ENCODE measurements around the gene GPR18.

GPR18 gene

GRCh38 chr13:99264051-99264450 lies 5.9 kb upstream of the GPR18 start:
- Histone ChIP-seq H2AFZ (ENCODE audit: insufficient read depth, low read length, poor library complexity) (no peak overlapping the region), H3K79me1 (ENCODE audit: low read length) (no peaks in the 10 kb centered on the region), H3K4me3 (ENCODE audit: low read depth, low read length) (no peak overlapping the region), H3K4me1 (ENCODE audit: control insufficient read depth in 1 of 2, insufficient read depth in 2 of 2, low read length in 2 of 2) (no peaks in the 10 kb centered on the region), H2BK12ac (ENCODE audit: low read length) (no peak overlapping the region), H3K27me3 (ENCODE audit: insufficient read depth, low read length) (no peaks in the 10 kb centered on the region), H3K18ac (ENCODE audit: low read length) (no peak overlapping the region), H3K27ac (ENCODE audit: low read depth, low read length) (no peak overlapping the region), H3K23ac (ENCODE audit: low read length) (no peak overlapping the region), H2AK5ac (ENCODE audit: low read length) (no peak overlapping the region), H3K4ac (ENCODE audit: low read depth, low read length) (no peak overlapping the region), H3K4me2 (ENCODE audit: low read length) (no peak overlapping the region), H3K9ac (ENCODE audit: low read length) (no peak overlapping the region), H4K8ac (ENCODE audit: low read depth, low read length) (no peak overlapping the region), H4K91ac (ENCODE audit: low read depth, low read length) (no peak overlapping the region), H3K79me2 (ENCODE audit: control insufficient read depth, insufficient read depth, low read length, poor library complexity) (no peaks in the 10 kb centered on the region), H4K12ac (ENCODE audit: low read depth, low read length) (no peak overlapping the region), H3K14ac (ENCODE audit: low read length) (no peak overlapping the region), H2BK5ac (ENCODE audit: low read depth, low read length, poor library complexity) (no peak overlapping the region), H3K36me3 (ENCODE audit: control insufficient read depth in 1 of 2, insufficient read depth in 2 of 2, low read length in 2 of 2) (peaks cover 3 to 9% of the 10 kb centered on the region in 2 experiments), H3K9me3 (ENCODE audit: insufficient read depth, low read depth, low read length) (no peaks in the 10 kb centered on the region), H2BK120ac (ENCODE audit: insufficient read depth, low read length, poor library complexity) (no peak overlapping the region)
- no CpG with 5 or more reads among the region's 1 CpG for WGBS (ENCODE audit: extremely low coverage, insufficient coverage, insufficient read length)
- no peak for DNase-seq

GRCh38 chr13:99263126-99263785 lies 5.1 kb upstream of the GPR18 start:
- Histone ChIP-seq H4K8ac (ENCODE audit: low read depth, low read length) (no peak overlapping the region), H2AK5ac (ENCODE audit: low read length) (no peak overlapping the region), H2BK12ac (ENCODE audit: low read length) (no peak overlapping the region), H3K23ac (ENCODE audit: low read length) (no peak overlapping the region), H3K36me3 (ENCODE audit: control insufficient read depth in 1 of 2, insufficient read depth in 2 of 2, low read length in 2 of 2) (peaks cover 3 to 9% of the 10 kb centered on the region in 2 experiments), H3K4me1 (ENCODE audit: control insufficient read depth in 1 of 2, insufficient read depth in 2 of 2, low read length in 2 of 2) (no peaks in the 10 kb centered on the region), H3K18ac (ENCODE audit: low read length) (no peak overlapping the region), H2BK120ac (ENCODE audit: insufficient read depth, low read length, poor library complexity) (no peak overlapping the region), H3K79me2 (ENCODE audit: control insufficient read depth, insufficient read depth, low read length, poor library complexity) (no peaks in the 10 kb centered on the region), H3K27me3 (ENCODE audit: insufficient read depth, low read length) (no peaks in the 10 kb centered on the region), H3K14ac (ENCODE audit: low read length) (no peak overlapping the region), H4K91ac (ENCODE audit: low read depth, low read length) (no peak overlapping the region), H3K4me3 (ENCODE audit: low read depth, low read length) (no peak overlapping the region), H3K9me3 (ENCODE audit: insufficient read depth, low read depth, low read length) (no peaks in the 10 kb centered on the region), H3K4me2 (ENCODE audit: low read length) (no peak overlapping the region), H3K4ac (ENCODE audit: low read depth, low read length) (no peak overlapping the region), H2AFZ (ENCODE audit: insufficient read depth, low read length, poor library complexity) (no peak overlapping the region), H2BK5ac (ENCODE audit: low read depth, low read length, poor library complexity) (no peak overlapping the region), H4K12ac (ENCODE audit: low read depth, low read length) (no peak overlapping the region), H3K9ac (ENCODE audit: low read length) (no peak overlapping the region), H3K79me1 (ENCODE audit: low read length) (no peaks in the 10 kb centered on the region), H3K27ac (ENCODE audit: low read depth, low read length) (no peak overlapping the region)
- no CpG with 5 or more reads among the region's 7 CpGs for WGBS (ENCODE audit: extremely low coverage, insufficient coverage, insufficient read length)
- DNase-seq, result no peak

- Histone ChIP-seq H3K79me2 (ENCODE audit: control insufficient read depth, insufficient read depth, low read length, poor library complexity) (no peaks in the 10 kb centered on the region), H4K91ac (ENCODE audit: low read depth, low read length) (no peak overlapping the region), H3K36me3 (ENCODE audit: control insufficient read depth in 1 of 2, insufficient read depth in 2 of 2, low read length in 2 of 2) (peaks cover 3 to 6% of the 10 kb centered on the region in 2 experiments), H3K79me1 (ENCODE audit: low read length) (no peaks in the 10 kb centered on the region), H4K12ac (ENCODE audit: low read depth, low read length) (no peak overlapping the region), H3K9me3 (ENCODE audit: insufficient read depth, low read depth, low read length) (no peaks in the 10 kb centered on the region), H2AK5ac (ENCODE audit: low read length) (no peak overlapping the region), H2AFZ (ENCODE audit: insufficient read depth, low read length, poor library complexity) (no peak overlapping the region), H3K4me3 (ENCODE audit: low read depth, low read length) (no peak overlapping the region), H3K27ac (ENCODE audit: low read depth, low read length) (no peak overlapping the region), H3K18ac (ENCODE audit: low read length) (no peak overlapping the region), H2BK5ac (ENCODE audit: low read depth, low read length, poor library complexity) (no peak overlapping the region), H3K9ac (ENCODE audit: low read length) (no peak overlapping the region), H3K23ac (ENCODE audit: low read length) (no peak overlapping the region), H2BK120ac (ENCODE audit: insufficient read depth, low read length, poor library complexity) (no peak overlapping the region), H3K14ac (ENCODE audit: low read length) (no peak overlapping the region), H3K27me3 (ENCODE audit: insufficient read depth, low read length) (no peaks in the 10 kb centered on the region), H3K4ac (ENCODE audit: low read depth, low read length) (no peak overlapping the region), H2BK12ac (ENCODE audit: low read length) (no peak overlapping the region), H3K4me2 (ENCODE audit: low read length) (no peak overlapping the region), H4K8ac (ENCODE audit: low read depth, low read length) (no peak overlapping the region), H3K4me1 (ENCODE audit: control insufficient read depth in 1 of 2, insufficient read depth in 2 of 2, low read length in 2 of 2) (no peaks in the 10 kb centered on the region)
- DNase-seq, result no peak
- no CpG with 5 or more reads among the region's 1 CpG for WGBS (ENCODE audit: extremely low coverage, insufficient coverage, insufficient read length)
Measured at GRCh38 chr13:99261059-99261458, 2.9 kb upstream of the GPR18 start.

GRCh38 chr13:99260216-99260615 lies 2.0 kb upstream of the GPR18 start:
- DNase-seq, result no peak

More at GRCh38 chr13:99260216-99260615, 2.0 kb upstream of the GPR18 start:
- H2BK120ac ChIP-seq (ENCODE audit: insufficient read depth, low read length, poor library complexity), result no peak overlapping the region
- H3K4me1 ChIP-seq (ENCODE audit: control insufficient read depth in 1 of 2, insufficient read depth in 2 of 2, low read length in 2 of 2), result no peaks in the 10 kb centered on the region
- no peaks in the 10 kb centered on the region for H3K27me3 ChIP-seq (ENCODE audit: insufficient read depth, low read length)
- peaks cover 4 to 8% of the 10 kb centered on the region in 2 experiments for H3K36me3 ChIP-seq (ENCODE audit: control insufficient read depth in 1 of 2, insufficient read depth in 2 of 2, low read length in 2 of 2)
- H4K8ac ChIP-seq (ENCODE audit: low read depth, low read length), result no peak overlapping the region
- H4K91ac ChIP-seq (ENCODE audit: low read depth, low read length), result no peak overlapping the region
- no peak overlapping the region for H3K4me3 ChIP-seq (ENCODE audit: low read depth, low read length)
- no peaks in the 10 kb centered on the region for H3K9me3 ChIP-seq (ENCODE audit: insufficient read depth, low read depth, low read length)
- H3K14ac ChIP-seq (ENCODE audit: low read length), result no peak overlapping the region
- H3K4me2 ChIP-seq (ENCODE audit: low read length), result no peak overlapping the region
- H3K4ac ChIP-seq (ENCODE audit: low read depth, low read length), result no peak overlapping the region
- no peak overlapping the region for H2BK5ac ChIP-seq (ENCODE audit: low read depth, low read length, poor library complexity)
- no peak overlapping the region for H3K23ac ChIP-seq (ENCODE audit: low read length)
- no peak overlapping the region for H3K27ac ChIP-seq (ENCODE audit: low read depth, low read length)
- H3K18ac ChIP-seq (ENCODE audit: low read length), result no peak overlapping the region
- H3K79me1 ChIP-seq (ENCODE audit: low read length), result no peaks in the 10 kb centered on the region
- H2AK5ac ChIP-seq (ENCODE audit: low read length), result no peak overlapping the region
- H2AFZ ChIP-seq (ENCODE audit: insufficient read depth, low read length, poor library complexity), result no peak overlapping the region
- no peak overlapping the region for H3K9ac ChIP-seq (ENCODE audit: low read length)
- no CpG with 5 or more reads among the region's 5 CpGs for WGBS (ENCODE audit: extremely low coverage, insufficient coverage, insufficient read length)
- H2BK12ac ChIP-seq (ENCODE audit: low read length), result no peak overlapping the region
- H3K79me2 ChIP-seq (ENCODE audit: control insufficient read depth, insufficient read depth, low read length, poor library complexity), result no peaks in the 10 kb centered on the region
- no peak overlapping the region for H4K12ac ChIP-seq (ENCODE audit: low read depth, low read length)
